BE2C (cell line): ENCODE measurements around the gene SMCO1.
"Not testable (repeated sequence)": the region's sequence is repeated elsewhere in the genome, so short reads cannot be mapped to it uniquely, and the experiment has no call there.

Experiments
- DNase-seq: peaks from one replicate; pipeline ENCODE4 v3.0.0-alpha.2; 2020
- H3K27me3 ChIP-seq: fragments of 250-450 bp; sonication (Bioruptor Pico); 2 replicates; pipeline ENCODE4 v1.5.1; 2020; ENCODE audit warnings: mild to moderate bottlenecking
- H3K36me3 ChIP-seq: fragments of 250-450 bp; sonication (Bioruptor Pico); 2 replicates; pipeline ENCODE4 v1.5.1; 2020; ENCODE audit warnings: mild to moderate bottlenecking
- H3K4me1 ChIP-seq: fragments of 250-450 bp; sonication (Bioruptor Pico); 2 replicates; pipeline ENCODE4 v1.5.1; 2020
- H3K4me3 ChIP-seq: 2 replicates; pipeline ENCODE4 v1.5.1; 2011; ENCODE audit warnings: low read depth, low read length
- H3K9me3 ChIP-seq: fragments of 250-450 bp; sonication (Bioruptor Pico); 2 replicates; pipeline ENCODE4 v1.5.1; 2020
- TF ChIP-seq, protein P1 (sequence below): IDR thresholded peaks from 2 replicates; pipeline ENCODE4 v1.5.1; 2012; ENCODE audit warnings: mild to moderate bottlenecking, low read depth, low read length

SMCO1 gene

DNA sequence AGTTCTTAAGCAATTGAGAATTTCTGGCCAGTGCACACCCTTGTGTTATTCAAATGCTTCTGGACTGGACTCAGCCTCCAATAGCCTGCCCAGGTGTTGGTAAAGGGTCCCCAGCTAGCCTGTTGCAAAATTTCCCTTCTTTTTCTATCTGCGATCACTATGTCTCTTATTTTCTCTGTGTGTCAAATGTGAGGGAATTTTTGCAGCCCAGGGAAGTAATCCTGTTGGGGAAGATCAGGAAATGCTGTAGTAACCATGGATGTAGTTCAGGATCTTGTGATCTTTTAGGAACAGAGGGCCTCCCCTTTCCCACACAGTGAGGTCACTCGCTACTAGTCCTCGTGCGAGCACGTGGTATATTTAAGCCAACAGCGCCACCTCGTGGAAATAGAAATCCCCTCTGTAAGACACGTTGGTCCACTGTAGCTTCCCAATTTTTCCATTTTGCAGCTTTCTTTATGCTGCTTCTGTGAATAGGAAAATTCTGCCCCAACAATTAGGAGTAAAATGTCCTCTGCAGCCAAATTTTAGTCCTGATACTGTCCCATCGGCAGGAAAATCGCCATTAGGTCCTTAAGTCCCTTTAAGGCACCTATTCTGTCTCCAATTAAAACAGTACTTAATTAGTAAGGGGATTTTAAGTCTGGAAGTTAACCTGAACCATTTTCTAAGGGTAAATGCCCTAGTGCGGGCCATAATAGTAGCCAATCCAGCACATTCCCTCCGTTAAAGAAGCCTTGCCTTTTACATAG lies 4.0 kb upstream of the SMCO1 start:
- H3K36me3 ChIP-seq, result no peaks in the 10 kb centered on the region; the same call in 1 of the 2 replicates
- DNase-seq, result peak; percentile 86
- no peaks in the 10 kb centered on the region for H3K27me3 ChIP-seq
- H3K4me1 ChIP-seq, result peaks cover 2% of the 10 kb centered on the region; the same call in 1 of the 2 replicates
- peaks cover 23% of the 10 kb centered on the region for H3K9me3 ChIP-seq
- no peak overlapping the region for H3K4me3 ChIP-seq
- TF ChIP-seq, protein P1, sequence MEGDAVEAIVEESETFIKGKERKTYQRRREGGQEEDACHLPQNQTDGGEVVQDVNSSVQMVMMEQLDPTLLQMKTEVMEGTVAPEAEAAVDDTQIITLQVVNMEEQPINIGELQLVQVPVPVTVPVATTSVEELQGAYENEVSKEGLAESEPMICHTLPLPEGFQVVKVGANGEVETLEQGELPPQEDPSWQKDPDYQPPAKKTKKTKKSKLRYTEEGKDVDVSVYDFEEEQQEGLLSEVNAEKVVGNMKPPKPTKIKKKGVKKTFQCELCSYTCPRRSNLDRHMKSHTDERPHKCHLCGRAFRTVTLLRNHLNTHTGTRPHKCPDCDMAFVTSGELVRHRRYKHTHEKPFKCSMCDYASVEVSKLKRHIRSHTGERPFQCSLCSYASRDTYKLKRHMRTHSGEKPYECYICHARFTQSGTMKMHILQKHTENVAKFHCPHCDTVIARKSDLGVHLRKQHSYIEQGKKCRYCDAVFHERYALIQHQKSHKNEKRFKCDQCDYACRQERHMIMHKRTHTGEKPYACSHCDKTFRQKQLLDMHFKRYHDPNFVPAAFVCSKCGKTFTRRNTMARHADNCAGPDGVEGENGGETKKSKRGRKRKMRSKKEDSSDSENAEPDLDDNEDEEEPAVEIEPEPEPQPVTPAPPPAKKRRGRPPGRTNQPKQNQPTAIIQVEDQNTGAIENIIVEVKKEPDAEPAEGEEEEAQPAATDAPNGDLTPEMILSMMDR, result peak; percentile 74

GRCh38 chr3:196517919-196518318 lies 2.8 kb upstream of the SMCO1 start:
- Histone ChIP-seq H3K4me3 (no peak overlapping the region), H3K4me1 (peaks cover 2% of the 10 kb centered on the region; the same call in 1 of the 2 replicates), H3K9me3 (peaks cover 23% of the 10 kb centered on the region), H3K27me3 (no peaks in the 10 kb centered on the region), H3K36me3 (no peaks in the 10 kb centered on the region; the same call in 1 of the 2 replicates)
- TF ChIP-seq, protein P1, result no peak
- DNase-seq, result peak; percentile 71

- Histone ChIP-seq H3K27me3 (no peaks in the 10 kb centered on the region), H3K4me3 (no peak overlapping the region), H3K36me3 (no peaks in the 10 kb centered on the region; the same call in 1 of the 2 replicates), H3K9me3 (peaks cover 23% of the 10 kb centered on the region), H3K4me1 (peaks cover 2% of the 10 kb centered on the region; the same call in 1 of the 2 replicates)
- TF ChIP-seq, protein P1, result no peak
- no peak for DNase-seq
These were observed 2.1 kb upstream of the SMCO1 start for GRCh38 chr3:196517162-196517800.

DNA sequence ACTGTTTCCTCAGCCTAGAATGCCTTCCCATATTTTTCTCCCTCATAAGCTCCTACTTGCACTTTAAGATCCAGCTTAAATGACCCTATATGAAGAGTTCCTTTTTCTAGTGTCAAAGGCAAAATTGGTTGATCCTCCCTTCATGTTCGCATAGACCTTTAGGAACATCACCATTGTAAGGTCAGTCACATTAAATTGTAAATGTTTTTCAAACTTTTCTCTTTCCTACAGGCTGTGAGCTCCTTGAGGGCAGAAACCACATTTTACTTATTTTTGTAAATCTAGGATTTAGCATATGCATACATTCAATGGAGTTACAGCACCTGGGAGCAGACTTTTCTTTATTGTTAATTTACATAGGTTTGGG lies 813 bp downstream of the SMCO1 start:
- H3K4me3 ChIP-seq, result no peak overlapping the region
- H3K27me3 ChIP-seq, result no peaks in the 10 kb centered on the region
- DNase-seq, result no peak
- no peaks in the 10 kb centered on the region for H3K36me3 ChIP-seq
- TF ChIP-seq, protein P1, result no peak
- peaks cover 10% of the 10 kb centered on the region for H3K9me3 ChIP-seq
- peaks cover 2% of the 10 kb centered on the region; the same call in 1 of the 2 replicates for H3K4me1 ChIP-seq

GRCh38 chr3:196513697-196514349 lies 1.3 kb downstream of the SMCO1 start:
- H3K4me1 ChIP-seq, result peaks cover 2% of the 10 kb centered on the region; the same call in 1 of the 2 replicates
- TF ChIP-seq, protein P1, result no peak
- H3K9me3 ChIP-seq, result peaks cover 5% of the 10 kb centered on the region
- H3K4me3 ChIP-seq, result no peak overlapping the region
- no peaks in the 10 kb centered on the region for H3K36me3 ChIP-seq
- H3K27me3 ChIP-seq, result no peaks in the 10 kb centered on the region
- no peak for DNase-seq

GRCh38 chr3:196511646-196512425 lies 3.3 kb downstream of the SMCO1 start:
- not testable (repeated sequence) for H3K27me3 ChIP-seq, H3K9me3 ChIP-seq, H3K4me1 ChIP-seq, H3K36me3 ChIP-seq, H3K4me3 ChIP-seq, DNase-seq

DNA sequence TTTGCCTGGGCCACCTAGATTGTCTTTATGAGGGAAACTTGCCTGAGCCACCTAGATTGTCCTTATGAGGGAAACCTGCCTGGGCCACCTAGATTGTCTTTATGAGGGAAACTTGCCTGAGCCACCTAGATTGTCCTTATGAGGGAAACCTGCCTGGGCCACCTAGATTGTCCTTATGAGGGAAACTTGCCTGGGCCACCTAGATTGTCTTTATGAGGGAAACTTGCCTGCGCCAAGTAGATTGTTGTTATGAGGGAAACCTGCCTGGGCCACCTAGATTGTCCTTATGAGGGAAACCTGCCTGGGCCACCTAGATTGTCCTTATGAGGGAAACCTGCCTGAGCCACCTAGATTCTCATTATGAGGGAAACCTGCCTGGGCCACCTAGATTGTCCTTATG lies 4.0 kb downstream of the SMCO1 start:
- H3K36me3 ChIP-seq, H3K4me1 ChIP-seq, DNase-seq, H3K4me3 ChIP-seq, H3K9me3 ChIP-seq, H3K27me3 ChIP-seq: not testable (repeated sequence)
